Left renal pelvis (tissue), 4 donors: ENCODE data around the gene KCNG1. TPM values are rescaled to one million over a fixed set of nuclear protein-coding genes. Genes with fewer than 3 reads are reported as not detected.
"Not testable (repeated sequence)": the region's sequence is repeated elsewhere in the genome, so short reads cannot be mapped to it uniquely, and the experiment has no call there.

Experiments used
- DNase-seq, 4 donors: peaks; one replicate each; pipeline ENCODE4 v3.0.0-alpha.2; 2013; ENCODE audit warnings: low read depth in 4 of 4, low spot score in 3 of 4
- polyA plus RNA-seq, 4 donors: library from polyadenylated mRNA; unstranded; fragments of 120-200 nt; gene quantifications; one replicate each; pipeline ENCODE4 v1.2.1, GENCODE V29; 2013; ENCODE audit not compliant: insufficient read length in 4 of 4

KCNG1 gene
- polyA plus RNA-seq, 4 donors: 1.7 to 8.7 (median 4.1) TPM

GRCh38 chr20:50992336-50992732 is 30.6 kb downstream of the KCNG1 start:
- no peak for DNase-seq

- DNase-seq: no peak
These were observed 31.8 kb downstream of the KCNG1 start for GRCh38 chr20:50991076-50991475.

GRCh38 chr20:50987493-50988210 is 35.3 kb downstream of the KCNG1 start:
- DNase-seq: peak; percentile 67 to 79 (median 71)

- DNase-seq: no peak
These were observed 39.6 kb downstream of the KCNG1 start for GRCh38 chr20:50983321-50983720.

GRCh38 chr20:50982363-50982762 is 40.5 kb downstream of the KCNG1 start:
- DNase-seq: no peak

GRCh38 chr20:50981714-50982048 is 41.2 kb downstream of the KCNG1 start:
- no peak for DNase-seq

GRCh38 chr20:50980851-50981713 is 41.8 kb downstream of the KCNG1 start:
- DNase-seq: peak in 1 of 4 donors; percentile 54

- no peak for DNase-seq
These were observed 42.7 kb downstream of the KCNG1 start for GRCh38 chr20:50980071-50980681.

GRCh38 chr20:50978533-50978932 is 44.4 kb downstream of the KCNG1 start:
- DNase-seq: not testable (repeated sequence)

- no peak for DNase-seq
These were observed 45.6 kb downstream of the KCNG1 start for GRCh38 chr20:50977066-50978021.

GRCh38 chr20:50975701-50976330 is 47.1 kb downstream of the KCNG1 start:
- DNase-seq: no peak

- DNase-seq: no peak
These were observed 53.0 kb downstream of the KCNG1 start for GRCh38 chr20:50969912-50970311.

- DNase-seq: no peak
These were observed 53.5 kb downstream of the KCNG1 start for GRCh38 chr20:50969435-50969834.

- no peak for DNase-seq
These were observed 54.6 kb downstream of the KCNG1 start for GRCh38 chr20:50968289-50968688.

- peak in 3 of 4 donors; percentile 24 to 62 (median 24) for DNase-seq
These were observed 55.3 kb downstream of the KCNG1 start for GRCh38 chr20:50967586-50967985.

- no peak for DNase-seq
These were observed 63.3 kb downstream of the KCNG1 start for GRCh38 chr20:50959543-50960126.

GRCh38 chr20:50958615-50959542 is 64.0 kb downstream of the KCNG1 start, which contains the start of gene MOCS3:
MOCS3 (plus strand) TSS chr20:50958818; CDS start chr20:50958843, 25 bp downstream.
- DNase-seq: peak in 3 of 4 donors; percentile 84 to 87 (median 85)
